HepG2 (cell line): ENCODE measurements around the gene CDK5R1. TPM values are rescaled to one million over a fixed set of nuclear protein-coding genes. Genes with fewer than 3 reads are reported as not detected.

ENCODE experiments used
- ATAC-seq: fragments of 200-7000 bp; cut with Tn5 transposase; 3 replicates; pipeline ENCODE4 v1.9.1; 2020; ENCODE audit warnings: mild to moderate bottlenecking, moderate library complexity
- BruUV-seq: library from RNA; stranded (reverse); fragments of 400-500 nt; replicated peaks from 2 replicates; lab custom pipeline; 2021; lab: Mats Ljungman, UMichigan
- CTCF ChIA-PET: fragments of 300-600 bp; formaldehyde crosslinking; extraction: SDS; loops from one replicate; lab custom pipeline; 2021; ENCODE audit warnings: low total read pairs, inconsistent platforms, low intra/inter-chr PET ratio; lab: Yijun Ruan, JAX
- POLR2A ChIA-PET: fragments of 350-600 bp; sonication (Branson Sonifier 250); formaldehyde crosslinking; loops from one replicate; lab custom pipeline; 2020; ENCODE audit warnings: antibody characterized with exemption, inconsistent platforms; lab: Yijun Ruan, JAX
- DNase-seq: peaks from one replicate; pipeline ENCODE4 v3.0.0-alpha.2; 2015; ENCODE audit warnings: low spot score
- FAIRE-seq: peaks from 3 replicates; lab custom pipeline; 2011; peaks lifted over from hg19 to GRCh38; lab: Jason Lieb, UNC
- H2AFZ ChIP-seq: one replicate; pipeline ENCODE4 v1.6.1; 2011; ENCODE audit warnings: low read length, inconsistent platforms
- H3K27ac ChIP-seq: fragments of 300-600 bp; 3 replicates; pipeline ENCODE4 v1.8.0; 2011; ENCODE audit warnings: mixed run types, mild to moderate bottlenecking, mixed read lengths, low read length, inconsistent platforms; ENCODE audit not compliant: insufficient read depth; ENCODE audit errors: extremely low read length
- H3K27me3 ChIP-seq, 2 experiments: fragments of 200-600 bp in 1 of 2; 2 replicates in 1 of 2; 3 replicates in 1 of 2; pipeline versions ENCODE4 v1.6.0 to v1.8.0; 2011; ENCODE audit warnings: low read length in 2 of 2, mild to moderate bottlenecking in 2 of 2, moderate library complexity in 2 of 2, inconsistent platforms in 1 of 2; ENCODE audit not compliant: insufficient read depth in 2 of 2, control insufficient read depth in 1 of 2
- H3K36me3 ChIP-seq, 2 experiments: fragments of 200-600 bp in 1 of 2; replicated peaks in 1 of 2; 2 replicates in 1 of 2; 3 replicates in 1 of 2; pipeline versions ENCODE4 v1.5.1 to v1.8.0; 2011; ENCODE audit warnings: low read length in 2 of 2, inconsistent platforms in 1 of 2; ENCODE audit not compliant: insufficient read depth in 2 of 2, control insufficient read depth in 1 of 2
- H3K4me1 ChIP-seq: 2 replicates; pipeline ENCODE4 v1.5.1; 2012; ENCODE audit warnings: low read length, inconsistent platforms; ENCODE audit not compliant: insufficient read depth
- H3K4me2 ChIP-seq: 2 replicates; pipeline ENCODE4 v1.6.0; 2011; ENCODE audit warnings: low read depth, low read length, inconsistent platforms
- H3K4me3 ChIP-seq, 3 experiments: fragments of 200-600 bp in 1 of 3; sonication (generic), shearing (Covaris generic) in 1 of 3; replicated peaks in 1 of 3; 2 replicates each; pipeline ENCODE4 v1.5.1; 2011 to 2016; ENCODE audit warnings: low read length in 3 of 3, inconsistent platforms in 2 of 3, low read depth in 2 of 3, mild to moderate bottlenecking in 2 of 3, control low read depth in 1 of 3, mixed read lengths in 1 of 3; ENCODE audit not compliant: insufficient read depth in 1 of 3
- H3K79me2 ChIP-seq: one replicate; pipeline ENCODE4 v1.6.1; 2011; ENCODE audit warnings: low read length, inconsistent platforms; ENCODE audit not compliant: insufficient read depth
- H3K9ac ChIP-seq: 2 replicates; pipeline ENCODE4 v1.6.0; 2011; ENCODE audit warnings: mild to moderate bottlenecking, low read depth, low read length, inconsistent platforms; ENCODE audit not compliant: insufficient read depth
- H3K9me3 ChIP-seq: 2 replicates; pipeline ENCODE4 v1.5.1; 2012; ENCODE audit warnings: mild to moderate bottlenecking, low read length
- H4K20me1 ChIP-seq: 2 replicates; pipeline ENCODE4 v1.6.0; 2011; ENCODE audit warnings: inconsistent platforms, mild to moderate bottlenecking, low read length, moderate library complexity; ENCODE audit not compliant: insufficient read depth
- MTA1 ChIP-seq: sonication (generic); formaldehyde crosslinking; IDR thresholded peaks from 2 replicates; pipeline ENCODE4 v1.4.0; 2020; ENCODE audit warnings: missing genetic modification reagents, mild to moderate bottlenecking, borderline replicate concordance
- NFE2 ChIP-seq: sonication (generic); formaldehyde crosslinking; IDR thresholded peaks from 2 replicates; pipeline ENCODE4 v1.4.0; 2020; ENCODE audit warnings: missing genetic modification reagents
- NFE2L2 ChIP-seq: fragments of 150-350 bp; IDR thresholded peaks from 2 replicates; pipeline ENCODE4 v1.6.1; 2014; ENCODE audit warnings: low read length
- TARDBP ChIP-seq: sonication (generic); formaldehyde crosslinking; IDR thresholded peaks from 2 replicates; pipeline ENCODE4 v1.8.0; 2022; ENCODE audit warnings: mild to moderate bottlenecking, missing genetic modification reagents
- ZNF274 ChIP-seq: sonication (generic); formaldehyde crosslinking; IDR thresholded peaks from 2 replicates; pipeline ENCODE4 v1.5.1; 2020; ENCODE audit warnings: mild to moderate bottlenecking, missing genetic modification reagents
- ZNF83 ChIP-seq: sonication (generic); formaldehyde crosslinking; IDR thresholded peaks from 2 replicates; pipeline ENCODE4 v1.4.0; 2020; ENCODE audit warnings: missing genetic modification reagents, mild to moderate bottlenecking, borderline replicate concordance
- WGBS: methylation state at CpG from one replicate; pipeline ENCODE4 v1.1.6; 2017; ENCODE audit warnings: low lambda C conversion rate; 5-methylcytosine and 5-hydroxymethylcytosine counted together
- in situ Hi-C: cut with HindIII; loops from 2 replicates; pipeline ENCODE4 v1.10.0; 2017; ENCODE audit warnings: low pct_unique_long_range_greater_than_20kb; ENCODE audit not compliant: extremely low pct_ligation_motif_present
- intact Hi-C: fragments of 100-400 bp; cut with micrococcal nuclease; formaldehyde crosslinking; loops from one replicate; pipeline ENCODE4 v1.10.0; 2022; ENCODE audit not compliant: unreplicated experiment
- polyA plus RNA-seq, 8 experiments: library from polyadenylated mRNA; depleted of rRNA in 3 of 8; stranded (reverse) in 7 of 8; unstranded in 1 of 8; fragments of >200 nt; fragmentation: Illumina TruSeq in 4 of 8; extraction: Trizol in 4 of 8; gene quantifications; 2 replicates each; pipeline versions ENCODE4 v1.2.1 to v1.2.3, GENCODE V29; 2011 to 2016; ENCODE audit warnings: low read depth in 4 of 8, missing spikeins in 1 of 8, mixed read lengths in 1 of 8; ENCODE audit not compliant: insufficient read depth in 1 of 8
- total RNA-seq, 5 experiments: library from RNA; depleted of rRNA; stranded (reverse); fragments of >200 nt; fragmentation: Illumina TruSeq; extraction: Trizol; gene quantifications; 2 replicates each; pipeline ENCODE4 v1.2.3, GENCODE V29; 2016; ENCODE audit warnings: low read depth in 1 of 5
- TF ChIP-seq, protein P1 (sequence below): sonication (generic); formaldehyde crosslinking; IDR thresholded peaks from 2 replicates; pipeline ENCODE4 v1.5.0; 2020; ENCODE audit warnings: mild to moderate bottlenecking, missing genetic modification reagents, borderline replicate concordance

Gene CDK5R1
- total and polyA plus RNA-seq, 2 of the 13 experiments (the other 11 are each of a cell fraction or from before 2014, with no cell fraction given): 1.1 to 3.9 TPM

GRCh38 chr17:32508926-32509325 is 22.1 kb downstream of the CDK5R1 start (continued):
- TF ChIP-seq ZNF83 (CRISPR knock-in tag): no peak
- TF ChIP-seq MTA1: no peak
- TF ChIP-seq ZNF274 (CRISPR knock-in tag): no peak
- no peak for TF ChIP-seq NFE2L2
- TF ChIP-seq NFE2 (CRISPR knock-in tag): no peak

DNA sequence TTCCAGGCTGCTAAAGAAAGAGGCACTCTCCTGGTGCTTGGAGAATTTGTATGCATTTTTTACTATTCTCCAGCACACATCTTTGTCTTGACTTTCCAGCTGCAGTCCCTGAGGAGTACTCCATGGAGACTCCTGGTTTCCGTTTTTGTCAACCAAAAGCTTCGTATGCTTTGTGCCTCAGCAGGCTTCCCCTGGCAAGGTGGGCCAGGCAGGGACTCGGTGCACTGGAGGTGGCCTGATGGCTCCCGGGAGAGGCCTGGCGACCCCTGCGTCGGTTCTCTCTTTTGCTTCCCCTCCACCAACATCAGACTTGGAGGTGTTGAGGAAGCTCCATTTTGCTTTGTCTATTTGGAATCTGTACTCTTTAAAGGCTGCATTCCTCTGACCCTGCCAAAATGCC is 23.7 kb downstream of the CDK5R1 start:
- FAIRE-seq: no peak
- no peak overlapping the region for H3K4me2 ChIP-seq
- TF ChIP-seq, protein P1, sequence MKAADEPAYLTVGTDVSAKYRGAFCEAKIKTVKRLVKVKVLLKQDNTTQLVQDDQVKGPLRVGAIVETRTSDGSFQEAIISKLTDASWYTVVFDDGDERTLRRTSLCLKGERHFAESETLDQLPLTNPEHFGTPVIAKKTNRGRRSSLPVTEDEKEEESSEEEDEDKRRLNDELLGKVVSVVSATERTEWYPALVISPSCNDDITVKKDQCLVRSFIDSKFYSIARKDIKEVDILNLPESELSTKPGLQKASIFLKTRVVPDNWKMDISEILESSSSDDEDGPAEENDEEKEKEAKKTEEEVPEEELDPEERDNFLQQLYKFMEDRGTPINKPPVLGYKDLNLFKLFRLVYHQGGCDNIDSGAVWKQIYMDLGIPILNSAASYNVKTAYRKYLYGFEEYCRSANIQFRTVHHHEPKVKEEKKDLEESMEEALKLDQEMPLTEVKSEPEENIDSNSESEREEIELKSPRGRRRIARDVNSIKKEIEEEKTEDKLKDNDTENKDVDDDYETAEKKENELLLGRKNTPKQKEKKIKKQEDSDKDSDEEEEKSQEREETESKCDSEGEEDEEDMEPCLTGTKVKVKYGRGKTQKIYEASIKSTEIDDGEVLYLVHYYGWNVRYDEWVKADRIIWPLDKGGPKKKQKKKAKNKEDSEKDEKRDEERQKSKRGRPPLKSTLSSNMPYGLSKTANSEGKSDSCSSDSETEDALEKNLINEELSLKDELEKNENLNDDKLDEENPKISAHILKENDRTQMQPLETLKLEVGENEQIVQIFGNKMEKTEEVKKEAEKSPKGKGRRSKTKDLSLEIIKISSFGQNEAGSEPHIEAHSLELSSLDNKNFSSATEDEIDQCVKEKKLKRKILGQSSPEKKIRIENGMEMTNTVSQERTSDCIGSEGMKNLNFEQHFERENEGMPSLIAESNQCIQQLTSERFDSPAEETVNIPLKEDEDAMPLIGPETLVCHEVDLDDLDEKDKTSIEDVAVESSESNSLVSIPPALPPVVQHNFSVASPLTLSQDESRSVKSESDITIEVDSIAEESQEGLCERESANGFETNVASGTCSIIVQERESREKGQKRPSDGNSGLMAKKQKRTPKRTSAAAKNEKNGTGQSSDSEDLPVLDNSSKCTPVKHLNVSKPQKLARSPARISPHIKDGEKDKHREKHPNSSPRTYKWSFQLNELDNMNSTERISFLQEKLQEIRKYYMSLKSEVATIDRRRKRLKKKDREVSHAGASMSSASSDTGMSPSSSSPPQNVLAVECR (CRISPR knock-in tag): no peak
- no peak for TF ChIP-seq TARDBP (CRISPR knock-in tag)
- H3K4me1 ChIP-seq: peaks cover 11% of the 10 kb centered on the region
- WGBS: 65% methylated on average over 7 of the region's 7 CpGs
- no peaks in the 10 kb centered on the region for H3K36me3 ChIP-seq
- H3K27me3 ChIP-seq: no peaks in the 10 kb centered on the region
- in situ Hi-C loops (no loop called here), intact Hi-C loops (no loop called here)
- no peaks in the 10 kb centered on the region for H3K9me3 ChIP-seq
- ChIA-PET POLR2A (no interaction called here), CTCF (no interaction called here)
- H3K4me3 ChIP-seq: no peak overlapping the region
- H2AFZ ChIP-seq: no peak overlapping the region
- H4K20me1 ChIP-seq: no peaks in the 10 kb centered on the region
- DNase-seq: no peak
- no peak overlapping the region for H3K9ac ChIP-seq
- no TSS peak for BruUV-seq
- ATAC-seq: no peak
- H3K79me2 ChIP-seq: no peaks in the 10 kb centered on the region
- no peak overlapping the region for H3K27ac ChIP-seq
